OCI-LY1 (cell line): Measurements from ENCODE around the gene ARHGAP25.

ENCODE experiments used
- H2AFZ ChIP-seq: fragments of 200-600 bp; sonication (generic), shearing (Covaris generic); 2 replicates; pipeline ENCODE4 v1.6.0; 2014; ENCODE audit warnings: antibody characterized with exemption, mild to moderate bottlenecking, low read length
- H3F3A ChIP-seq: fragments of 200-600 bp; sonication (generic), shearing (Covaris generic); 2 replicates; pipeline ENCODE4 v1.6.0; 2014; ENCODE audit warnings: mild to moderate bottlenecking, antibody characterized with exemption, low read length, moderate library complexity; ENCODE audit not compliant: insufficient read depth
- H3K27ac ChIP-seq: fragments of 200-600 bp; sonication (generic); 2 replicates; pipeline ENCODE4 v1.5.1; 2014; ENCODE audit warnings: low read length, mixed run types, mild to moderate bottlenecking, low read depth; ENCODE audit not compliant: poor library complexity, severe bottlenecking
- H3K27me3 ChIP-seq: fragments of 200-600 bp; sonication (generic); 2 replicates; pipeline ENCODE4 v1.6.0; 2014; ENCODE audit warnings: antibody characterized with exemption, mild to moderate bottlenecking, low read length, moderate library complexity; ENCODE audit not compliant: insufficient read depth
- H3K36me3 ChIP-seq: fragments of 200-600 bp; sonication (generic); 2 replicates; pipeline ENCODE4 v1.6.1; 2014; ENCODE audit warnings: mild to moderate bottlenecking, antibody characterized with exemption, low read length, moderate library complexity, mixed read lengths; ENCODE audit not compliant: insufficient read depth
- H3K4me1 ChIP-seq: fragments of 200-600 bp; sonication (generic); 2 replicates; pipeline ENCODE4 v1.5.1; 2014; ENCODE audit warnings: mild to moderate bottlenecking, low read length, moderate library complexity; ENCODE audit not compliant: insufficient read depth, severe bottlenecking
- H3K4me2 ChIP-seq: fragments of 200-600 bp; sonication (generic), shearing (Covaris generic); 2 replicates; pipeline ENCODE4 v1.6.1; 2014; ENCODE audit warnings: low read length
- H3K4me3 ChIP-seq: fragments of 200-600 bp; sonication (generic); 2 replicates; pipeline ENCODE4 v1.5.1; 2014; ENCODE audit warnings: low read length, low read depth, mild to moderate bottlenecking, mixed read lengths; ENCODE audit not compliant: poor library complexity, severe bottlenecking
- H3K79me2 ChIP-seq: fragments of 200-600 bp; shearing (Covaris generic); 2 replicates; pipeline ENCODE4 v1.6.1; 2016; ENCODE audit warnings: mixed run types, low read length, mixed read lengths; ENCODE audit not compliant: insufficient read depth
- H3K9ac ChIP-seq: fragments of 200-600 bp; sonication (generic), shearing (Covaris generic); 2 replicates; pipeline ENCODE4 v1.6.1; 2014; ENCODE audit warnings: mild to moderate bottlenecking, low read length, mixed read lengths
- H3K9me2 ChIP-seq: fragments of 200-600 bp; sonication (generic), shearing (Covaris generic); 2 replicates; pipeline ENCODE4 v1.6.1; 2014; ENCODE audit warnings: low read depth, mild to moderate bottlenecking, low read length, mixed read lengths
- H3K9me3 ChIP-seq: fragments of 200-600 bp; shearing (Covaris generic); 2 replicates; pipeline ENCODE4 v1.6.1; 2014; ENCODE audit warnings: low read length, mixed read lengths
- H4K20me1 ChIP-seq: fragments of 200-600 bp; sonication (generic), shearing (Covaris generic); 2 replicates; pipeline ENCODE4 v1.6.0; 2016; ENCODE audit warnings: mild to moderate bottlenecking, low read length; ENCODE audit not compliant: insufficient read depth
- EZH2 ChIP-seq: fragments of 200-600 bp; sonication (generic), shearing (Covaris generic); IDR thresholded peaks from 2 replicates; pipeline ENCODE4 v1.8.0; 2017; ENCODE audit warnings: borderline replicate concordance, mixed run types, mild to moderate bottlenecking, antibody characterized with exemption, low read length, moderate library complexity, mixed read lengths
- TF ChIP-seq, protein P1 (sequence below): fragments of 200-600 bp; sonication (generic), shearing (Covaris generic); IDR thresholded peaks from 2 replicates; pipeline ENCODE4 v1.5.1; 2017; ENCODE audit warnings: mild to moderate bottlenecking, antibody characterized with exemption, low read length, moderate library complexity, mixed read lengths

ARHGAP25 gene

DNA sequence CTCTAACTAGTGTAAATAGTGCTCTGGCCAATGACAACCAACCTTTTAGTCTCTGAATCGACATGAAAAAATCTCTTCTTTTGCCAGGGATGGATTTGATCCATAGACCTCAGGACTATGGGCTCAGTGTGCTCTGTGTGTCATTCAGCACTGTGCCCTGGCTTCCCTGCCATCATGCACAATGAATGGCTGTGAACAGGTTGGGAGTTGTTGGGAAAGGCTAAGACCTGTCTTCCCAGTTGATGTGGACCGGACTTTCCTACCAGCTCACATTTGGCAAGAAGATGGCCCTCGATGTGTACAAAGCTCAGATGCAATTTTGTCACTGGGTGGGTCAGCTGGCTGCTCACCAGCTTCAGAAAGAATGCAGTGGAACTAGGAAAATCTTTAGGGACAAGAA is 26.0 kb upstream of the ARHGAP25 start:
- no peaks in the 10 kb centered on the region for H3K9me3 ChIP-seq

DNA sequence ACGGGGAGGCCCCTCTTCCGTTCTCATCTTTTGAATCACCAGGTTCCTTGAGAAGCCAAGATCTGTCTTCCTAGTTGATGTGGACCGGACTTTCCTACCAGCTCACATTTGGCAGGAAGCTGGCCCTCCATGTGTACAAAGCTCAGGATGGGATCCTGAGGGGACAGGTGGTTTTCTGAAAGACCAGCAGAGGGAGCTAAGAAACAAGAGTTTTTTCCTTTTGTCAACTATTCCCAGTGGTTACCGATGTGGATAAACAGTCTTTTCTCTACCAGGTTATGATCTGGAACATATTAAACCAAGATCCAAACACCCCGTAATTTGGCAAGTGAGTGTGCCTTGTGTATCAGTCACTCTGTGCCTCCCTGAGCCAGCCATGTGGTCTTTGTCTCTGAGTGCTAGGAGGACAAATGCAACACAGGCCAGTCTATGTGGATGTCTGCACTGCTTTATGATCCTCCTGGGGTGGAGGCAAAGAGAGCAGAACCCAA is 25.1 kb upstream of the ARHGAP25 start:
- no peak overlapping the region for H3K4me3 ChIP-seq
- no peaks in the 10 kb centered on the region for H3K9me2 ChIP-seq
- peak overlapping the region; percentile 8 for H3K27ac ChIP-seq
- no peaks in the 10 kb centered on the region for H3K9me3 ChIP-seq
- H3F3A ChIP-seq, result no peaks in the 10 kb centered on the region
- H3K9ac ChIP-seq, result peak overlapping the region; percentile 1; the same call in 1 of the 2 replicates
- H3K4me2 ChIP-seq, result peak overlapping the region; percentile 34
- H3K4me1 ChIP-seq, result peaks cover 24% of the 10 kb centered on the region
- H4K20me1 ChIP-seq, result no peaks in the 10 kb centered on the region
- no peaks in the 10 kb centered on the region for H3K27me3 ChIP-seq
- TF ChIP-seq, protein P1, sequence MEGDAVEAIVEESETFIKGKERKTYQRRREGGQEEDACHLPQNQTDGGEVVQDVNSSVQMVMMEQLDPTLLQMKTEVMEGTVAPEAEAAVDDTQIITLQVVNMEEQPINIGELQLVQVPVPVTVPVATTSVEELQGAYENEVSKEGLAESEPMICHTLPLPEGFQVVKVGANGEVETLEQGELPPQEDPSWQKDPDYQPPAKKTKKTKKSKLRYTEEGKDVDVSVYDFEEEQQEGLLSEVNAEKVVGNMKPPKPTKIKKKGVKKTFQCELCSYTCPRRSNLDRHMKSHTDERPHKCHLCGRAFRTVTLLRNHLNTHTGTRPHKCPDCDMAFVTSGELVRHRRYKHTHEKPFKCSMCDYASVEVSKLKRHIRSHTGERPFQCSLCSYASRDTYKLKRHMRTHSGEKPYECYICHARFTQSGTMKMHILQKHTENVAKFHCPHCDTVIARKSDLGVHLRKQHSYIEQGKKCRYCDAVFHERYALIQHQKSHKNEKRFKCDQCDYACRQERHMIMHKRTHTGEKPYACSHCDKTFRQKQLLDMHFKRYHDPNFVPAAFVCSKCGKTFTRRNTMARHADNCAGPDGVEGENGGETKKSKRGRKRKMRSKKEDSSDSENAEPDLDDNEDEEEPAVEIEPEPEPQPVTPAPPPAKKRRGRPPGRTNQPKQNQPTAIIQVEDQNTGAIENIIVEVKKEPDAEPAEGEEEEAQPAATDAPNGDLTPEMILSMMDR, result peak; percentile 92
- no peak for TF ChIP-seq EZH2
- no peaks in the 10 kb centered on the region for H3K36me3 ChIP-seq
- peak overlapping the region; percentile 51 for H2AFZ ChIP-seq
- no peaks in the 10 kb centered on the region for H3K79me2 ChIP-seq

More for the DNA sequence above, 26.0 kb upstream of the ARHGAP25 start:
- no peaks in the 10 kb centered on the region for H3K27me3 ChIP-seq
- no peaks in the 10 kb centered on the region for H3K36me3 ChIP-seq
- no peaks in the 10 kb centered on the region for H3F3A ChIP-seq
- no peaks in the 10 kb centered on the region for H3K9me2 ChIP-seq
- H3K79me2 ChIP-seq, result no peaks in the 10 kb centered on the region
- H3K4me2 ChIP-seq, result no peak overlapping the region
- no peak overlapping the region for H3K9ac ChIP-seq
- TF ChIP-seq, protein P1, result no peak
- no peak for TF ChIP-seq EZH2
- H3K4me1 ChIP-seq, result peaks cover 23% of the 10 kb centered on the region
- H3K4me3 ChIP-seq, result no peak overlapping the region
- no peak overlapping the region for H2AFZ ChIP-seq
- no peaks in the 10 kb centered on the region for H4K20me1 ChIP-seq
- H3K27ac ChIP-seq, result no peak overlapping the region

DNA sequence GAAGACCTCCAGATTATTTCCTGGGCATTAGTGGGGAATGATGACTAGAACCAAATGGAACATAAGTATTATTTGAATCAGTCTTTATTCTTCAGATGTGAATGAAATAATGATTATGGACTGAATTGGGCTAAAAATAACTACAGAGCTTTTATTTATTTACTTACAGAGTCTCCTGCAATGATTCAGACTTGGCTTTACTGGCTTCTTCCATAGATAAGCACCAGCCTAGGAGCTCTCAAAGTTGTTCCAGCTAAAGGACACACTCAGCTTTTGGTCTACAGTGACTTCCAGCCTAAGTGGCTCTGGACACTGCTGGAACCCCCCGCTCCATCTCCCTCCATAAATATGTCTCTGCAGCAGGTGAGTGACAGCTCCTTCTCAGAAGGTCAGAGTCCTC is 24.3 kb upstream of the ARHGAP25 start:
- Histone ChIP-seq H3F3A (no peaks in the 10 kb centered on the region), H3K27ac (peak overlapping the region; percentile 45), H3K4me2 (peak overlapping the region; percentile 19; the same call in 1 of the 2 replicates), H3K9me2 (no peaks in the 10 kb centered on the region), H4K20me1 (no peaks in the 10 kb centered on the region), H3K9ac (0 out of 2 replicates have a peak overlapping the region, but pooled peaks have one; percentile 3), H3K4me3 (no peak overlapping the region), H3K36me3 (no peaks in the 10 kb centered on the region), H3K79me2 (no peaks in the 10 kb centered on the region), H3K27me3 (no peaks in the 10 kb centered on the region), H2AFZ (0 out of 2 replicates have a peak overlapping the region, but pooled peaks have one; percentile 29), H3K9me3 (no peaks in the 10 kb centered on the region), H3K4me1 (peaks cover 33% of the 10 kb centered on the region)
- TF ChIP-seq, protein P1, result no peak
- TF ChIP-seq EZH2, result no peak
